Endodermal cell (in vitro differentiated cells): ENCODE measurements around the gene IPO5. TPM values are rescaled to one million over a fixed set of nuclear protein-coding genes. Genes with fewer than 3 reads are reported as not detected.

Source experiments
- DNase-seq: peaks from one replicate; pipeline ENCODE4 v3.0.0-alpha.2; 2017
- H3K27ac ChIP-seq: 2 replicates; pipeline ENCODE4 v1.5.1; 2013; ENCODE audit warnings: mild to moderate bottlenecking, low read depth, low read length, moderate library complexity
- H3K27me3 ChIP-seq: 2 replicates; pipeline ENCODE4 v1.6.1; 2013; ENCODE audit warnings: mild to moderate bottlenecking, low read length, moderate library complexity; ENCODE audit not compliant: insufficient read depth, control insufficient read depth, poor library complexity, severe bottlenecking
- H3K36me3 ChIP-seq: 2 replicates; pipeline ENCODE4 v1.7.0; 2013; ENCODE audit warnings: mild to moderate bottlenecking, low read length, moderate library complexity; ENCODE audit not compliant: control insufficient read depth, insufficient read depth
- H3K4me1 ChIP-seq: one replicate; pipeline ENCODE4 v1.7.0; 2013; ENCODE audit warnings: low read length; ENCODE audit not compliant: control insufficient read depth, insufficient read depth
- H3K4me3 ChIP-seq: 2 replicates; pipeline ENCODE4 v1.5.1; 2013; ENCODE audit warnings: mild to moderate bottlenecking, low read length, moderate library complexity
- H3K9ac ChIP-seq: 2 replicates; pipeline ENCODE4 v1.6.1; 2013; ENCODE audit warnings: mild to moderate bottlenecking, low read length, moderate library complexity; ENCODE audit not compliant: poor library complexity, severe bottlenecking; ENCODE audit errors: extremely low read depth
- H3K9me3 ChIP-seq: 2 replicates; pipeline ENCODE4 v1.6.1; 2013; ENCODE audit warnings: mild to moderate bottlenecking, low read length, moderate library complexity; ENCODE audit not compliant: control insufficient read depth
- H3K27ac Mint-ChIP-seq: 2 replicates; pipeline ENCODE4 v1.8.0; 2020; ENCODE audit warnings: mixed read lengths
- H3K27me3 Mint-ChIP-seq: 2 replicates; pipeline ENCODE4 v1.8.0; 2021; ENCODE audit warnings: mild to moderate bottlenecking, mixed read lengths; ENCODE audit not compliant: insufficient read depth
- H3K36me3 Mint-ChIP-seq: 2 replicates; pipeline ENCODE4 v1.8.0; 2020; ENCODE audit warnings: low read depth, mixed read lengths
- H3K4me1 Mint-ChIP-seq: 2 replicates; pipeline ENCODE4 v1.8.0; 2020; ENCODE audit warnings: mixed read lengths
- H3K4me3 Mint-ChIP-seq: 2 replicates; pipeline ENCODE4 v1.8.0; 2020; ENCODE audit warnings: mild to moderate bottlenecking, moderate library complexity, mixed read lengths
- H3K9me3 Mint-ChIP-seq: 2 replicates; pipeline ENCODE4 v1.8.0; 2020; ENCODE audit warnings: mild to moderate bottlenecking, mixed read lengths
- CTCF ChIP-seq: fragments of 200-600 bp; sonication (generic); conservative IDR thresholded peaks from 2 replicates; pipeline ENCODE4 v1.5.0; 2021; ENCODE audit warnings: antibody characterized with exemption, mild to moderate bottlenecking
- WGBS, 2 experiments: methylation state at CpG; one replicate each; pipeline versions ENCODE4 v1.1.5 to v1.1.7; 2013; ENCODE audit warnings: missing lambda C conversion rate in 2 of 2, mixed read lengths in 1 of 2; ENCODE audit not compliant: insufficient coverage in 1 of 2, insufficient read length in 1 of 2; 5-methylcytosine and 5-hydroxymethylcytosine counted together
- total RNA-seq, 2 donors: library from RNA; stranded (reverse); fragmentation: NEBNext Ultra II Directional in 1 of 2; extraction: Animal tissue kit (Norgen Biotek cat#: 25700) in 1 of 2; gene quantifications; 2 replicates in 1 of 2; 3 replicates in 1 of 2; pipeline ENCODE4 v1.2.1, GENCODE V29; 2021

IPO5 gene
- total RNA-seq, 2 donors from 2014 or later: 259 to 280 TPM

GRCh38 chr13:98052412-98052811 is 98.9 kb downstream of the IPO5 start:
- no peak overlapping the region for H3K4me3 ChIP-seq
- Mint-ChIP-seq H3K27me3 (no peaks in the 10 kb centered on the region), H3K4me3 (no peak overlapping the region), H3K4me1 (peaks cover 21% of the 10 kb centered on the region), H3K27ac (no peak overlapping the region), H3K36me3 (no peaks in the 10 kb centered on the region), H3K9me3 (peaks cover 4% of the 10 kb centered on the region)
- TF ChIP-seq CTCF: no peak
- 91 to 92% methylated on average over 6 of the region's 6 CpGs for WGBS, 2 experiments
- DNase-seq: no peak
- H3K27me3 ChIP-seq: no peaks in the 10 kb centered on the region
- no peaks in the 10 kb centered on the region for H3K4me1 ChIP-seq
- no peak overlapping the region for H3K27ac ChIP-seq
- no peaks in the 10 kb centered on the region for H3K9me3 ChIP-seq
- H3K9ac ChIP-seq: no peak overlapping the region
- no peaks in the 10 kb centered on the region for H3K36me3 ChIP-seq

GRCh38 chr13:98054301-98054700 is 100.8 kb downstream of the IPO5 start:
- Mint-ChIP-seq H3K4me1 (peaks cover 13% of the 10 kb centered on the region), H3K36me3 (no peaks in the 10 kb centered on the region), H3K4me3 (no peak overlapping the region), H3K27ac (no peak overlapping the region), H3K27me3 (no peaks in the 10 kb centered on the region), H3K9me3 (peaks cover 4% of the 10 kb centered on the region)
- no peak for TF ChIP-seq CTCF
- 86 to 88% methylated on average over 5 to 6 of the region's 6 CpGs for WGBS, 2 experiments
- Histone ChIP-seq H3K9me3 (no peaks in the 10 kb centered on the region), H3K27ac (no peak overlapping the region), H3K27me3 (no peaks in the 10 kb centered on the region), H3K36me3 (no peaks in the 10 kb centered on the region), H3K9ac (no peak overlapping the region), H3K4me3 (no peak overlapping the region), H3K4me1 (no peaks in the 10 kb centered on the region)
- peak; percentile 62 for DNase-seq

- no peak overlapping the region for H3K27ac ChIP-seq
- Mint-ChIP-seq H3K4me3 (no peak overlapping the region), H3K27ac (no peak overlapping the region), H3K4me1 (peaks cover 11% of the 10 kb centered on the region), H3K36me3 (no peaks in the 10 kb centered on the region), H3K9me3 (peaks cover 4% of the 10 kb centered on the region), H3K27me3 (no peaks in the 10 kb centered on the region)
- H3K27me3 ChIP-seq: no peaks in the 10 kb centered on the region
- whole genome bisulfite sequencing, 2 experiments: 93 to 94% methylated on average over 5 to 6 of the region's 6 CpGs
- H3K9ac ChIP-seq: no peak overlapping the region
- no peaks in the 10 kb centered on the region for H3K36me3 ChIP-seq
- no peak for DNase-seq
- no peaks in the 10 kb centered on the region for H3K9me3 ChIP-seq
- H3K4me3 ChIP-seq: no peak overlapping the region
- H3K4me1 ChIP-seq: no peaks in the 10 kb centered on the region
- no peak for TF ChIP-seq CTCF
Measured at GRCh38 chr13:98055623-98056022, 102.1 kb downstream of the IPO5 start.
